ENCODE data around the gene RADIL. TPM values are rescaled to one million over a fixed set of nuclear protein-coding genes. Genes with fewer than 3 reads are reported as not detected.

Gene RADIL
- total and polyA plus RNA-seq, 9 of the 15 experiments (the other 6 are each of a cell fraction or from before 2014, with no cell fraction given) = 0.06 to 8.1 (median 1.9) TPM; not detected in 1

DNA sequence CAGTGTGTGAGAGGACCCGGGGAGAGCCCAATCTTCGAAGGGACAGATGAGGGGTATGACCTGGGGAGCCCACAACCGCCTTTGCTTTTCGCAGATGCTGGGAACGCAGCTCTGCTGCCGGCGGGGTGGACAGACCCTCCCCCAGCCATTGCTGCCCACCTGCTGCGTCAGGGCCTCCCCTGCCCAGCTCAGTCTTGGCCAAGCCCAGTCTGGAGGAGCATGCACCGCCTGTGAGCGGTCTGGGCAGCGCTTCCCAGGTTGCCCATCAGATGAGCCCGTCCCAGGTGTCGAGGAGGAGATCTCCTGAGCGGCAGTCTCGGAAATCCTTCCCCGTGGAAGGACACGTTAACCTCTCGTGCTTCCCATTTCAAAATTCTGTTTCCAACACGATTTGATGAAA, 125.4 kb downstream of the RADIL start (continued):
- no peak for TF ChIP-seq AFF1 (IDR thresholded peaks at IDR 0.05; ENCODE audit: low read depth in 1 of 2, partially characterized antibody in 2 of 2)
- TF ChIP-seq PHB (CRISPR knock-in tag; IDR thresholded peaks at IDR 0.05) = no peak
- no peak for TF ChIP-seq ZNF140 (CRISPR knock-in tag; IDR thresholded peaks at IDR 0.05)
- TF ChIP-seq GABPA (tag; conservative IDR thresholded peaks at IDR 0.05; ENCODE audit: low read depth) = no peak
- TF ChIP-seq MAZ (CRISPR knock-in tag; conservative IDR thresholded peaks at IDR 0.05 in 1 of 2, IDR thresholded peaks at IDR 0.05 in 1 of 2) = no peak

GRCh38 chr7:4755045-4755444, 128.5 kb downstream of the RADIL start:
- no peak overlapping the region for H3K9ac ChIP-seq (ENCODE audit: insufficient read depth in 1 of 2, low read depth in 2 of 2, low read length in 2 of 2)
- TF ChIP-seq CCAR2 (IDR thresholded peaks at IDR 0.05; ENCODE audit: low read depth, low read length) = no peak
- no peak for TF ChIP-seq ZSCAN32 (CRISPR knock-in tag; IDR thresholded peaks at IDR 0.05)
- no peak for TF ChIP-seq ELF4 (CRISPR knock-in tag; IDR thresholded peaks at IDR 0.05)
- TF ChIP-seq ZNF384 (IDR thresholded peaks at IDR 0.05; ENCODE audit: low read depth, low read length) = no peak
- TF ChIP-seq AFF1 (IDR thresholded peaks at IDR 0.05; ENCODE audit: low read depth in 1 of 2, partially characterized antibody in 2 of 2) = no peak
- no peak for TF ChIP-seq MAX (CRISPR knock-in tag; IDR thresholded peaks at IDR 0.05)
- TF ChIP-seq EGR1 (conservative IDR thresholded peaks at IDR 0.05) = no peak

More at GRCh38 chr7:4755045-4755444, 128.5 kb downstream of the RADIL start:
- no peak for FAIRE-seq
- Histone ChIP-seq H3K27ac (ENCODE audit: extremely low read depth, low read depth, low read length) (no peak overlapping the region), H2AFZ (ENCODE audit: low read depth, low read length) (no peak overlapping the region), H3K9me3 (replicated peaks; ENCODE audit: control insufficient read depth, insufficient read depth, low read depth, low read length) (no peaks in the 10 kb centered on the region), H3K27me3 (ENCODE audit: control insufficient read depth in 2 of 2, insufficient read depth in 2 of 2, low read length in 2 of 2) (no peaks in the 10 kb centered on the region), H3K4me3 (no peak overlapping the region), H3K9me1 (ENCODE audit: control insufficient read depth, insufficient read depth, low read length) (no peaks in the 10 kb centered on the region), H4K20me1 (replicated peaks; ENCODE audit: control insufficient read depth, insufficient read depth, low read length) (peaks cover 18% of the 10 kb centered on the region; the same call in 1 of the 2 replicates), H3K36me3 (ENCODE audit: control insufficient read depth, insufficient read depth, low read length) (peaks cover 68% of the 10 kb centered on the region; the same call in 2 of the 3 replicates), H3K4me1 (replicated peaks in 1 of 2; ENCODE audit: control insufficient read depth in 2 of 2, insufficient read depth in 2 of 2, low read length in 2 of 2) (peaks cover 0 to 27% of the 10 kb centered on the region in 2 experiments; a peak in 2 of 5 replicates), H3K4me2 (ENCODE audit: insufficient read depth, low read length) (no peak overlapping the region), H3K79me2 (ENCODE audit: control insufficient read depth, insufficient read depth, low read length) (peaks cover 18% of the 10 kb centered on the region; the same call in 2 of the 3 replicates)
- in situ Hi-C loops (cut with MboI) (no loop called here), intact Hi-C loops (cut with micrococcal nuclease) (loop anchor here (2.0 kb wide), 1 partner anchor 114 kb away; no protein-coding TSS in a partner anchor)
- ChIA-PET POLR2A (interaction anchor here (1.5 kb wide), 1 partner anchor 81 kb away, joined by 3 read pairs; no protein-coding TSS in a partner anchor), CTCF (ENCODE audit: low intra/inter-chr PET ratio) (interaction anchor here (1.7 kb wide), 1 partner anchor 144 kb away, joined by 9 read pairs; no protein-coding TSS in a partner anchor)
- no TSS peak for BruUV-seq (replicated peaks)
- WGBS (ENCODE audit: insufficient coverage, low coverage, missing lambda C conversion rate) = 95% methylated on average over 20 of the region's 24 CpGs
- no peak for ATAC-seq
- no peak for DNase-seq (ENCODE audit: extremely low read depth in 1 of 4, low spot score in 3 of 4)
